ENCODE data around the gene EPHB1.

The EPHB1 gene

DNA sequence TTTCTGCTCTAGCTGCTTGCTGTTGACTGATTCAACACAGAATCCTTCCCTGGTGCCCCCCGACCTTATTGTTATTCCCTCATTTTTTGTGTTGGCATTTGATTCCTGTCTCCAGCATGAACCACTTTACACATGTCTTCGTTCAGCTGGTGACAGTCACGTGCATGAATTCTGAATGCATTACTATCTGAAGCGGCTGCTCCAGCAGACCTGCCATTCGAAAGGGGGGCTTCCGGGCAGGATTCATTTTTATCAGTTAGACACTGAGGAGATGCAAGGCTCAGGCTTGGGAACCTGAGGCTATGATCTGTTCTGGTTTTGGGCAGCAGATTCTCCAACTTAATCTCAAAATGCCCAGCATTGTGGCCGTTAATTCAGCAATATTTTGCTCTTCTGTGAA, 336.2 kb downstream of the EPHB1 start:
- no peak for ATAC-seq
- no peaks in the 10 kb centered on the region for H3K4me1 Mint-ChIP-seq

DNA sequence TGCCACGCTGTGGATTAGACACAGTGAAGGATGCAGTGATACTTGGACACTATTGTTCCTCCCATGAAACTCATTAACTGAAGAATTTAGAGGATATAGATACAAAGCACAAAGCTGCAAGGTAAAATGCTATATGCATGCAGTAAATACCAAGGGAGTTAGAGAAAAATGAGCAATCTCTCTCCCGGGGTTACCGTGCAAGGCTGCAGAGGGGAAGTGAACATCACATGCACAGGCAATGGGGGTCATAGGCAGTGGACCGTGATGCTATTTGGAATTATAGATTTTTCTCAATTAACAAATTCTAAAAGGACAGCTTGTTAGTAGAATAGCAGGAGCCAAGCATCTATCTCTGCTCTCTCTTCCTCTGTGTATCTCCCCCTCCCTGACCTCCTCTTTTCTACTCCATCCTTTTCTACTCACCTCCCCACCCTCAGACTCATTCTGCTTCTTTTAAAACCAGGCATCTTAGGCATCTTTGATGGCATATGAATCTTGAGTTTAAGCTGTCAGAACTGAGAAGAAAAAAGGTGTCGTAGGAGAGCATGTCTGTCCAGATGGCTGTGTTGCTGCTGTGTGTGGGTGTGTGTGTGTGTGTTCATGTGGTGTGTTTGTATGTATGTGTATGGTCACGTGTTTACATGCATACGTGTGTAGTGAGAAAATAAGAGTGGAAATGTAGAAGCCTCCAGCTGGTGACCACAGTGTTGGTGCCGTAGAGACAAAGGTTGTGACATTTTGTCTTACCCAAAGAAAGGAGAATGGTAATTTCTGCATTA, 339.0 kb downstream of the EPHB1 start:
- no peaks in the 10 kb centered on the region for H3K4me1 Mint-ChIP-seq
- no peak overlapping the region for H3K4me3 Mint-ChIP-seq
- no peaks in the 10 kb centered on the region for H3K27me3 Mint-ChIP-seq
- no peak overlapping the region for H3K27ac Mint-ChIP-seq
- no peak for DNase-seq
- no peak for ATAC-seq
- no peaks in the 10 kb centered on the region for H3K9me3 Mint-ChIP-seq

More for the DNA sequence above, 336.2 kb downstream of the EPHB1 start:
- no peaks in the 10 kb centered on the region for H3K27me3 Mint-ChIP-seq
- DNase-seq = no peak
- no peak overlapping the region for H3K4me3 Mint-ChIP-seq
- no peaks in the 10 kb centered on the region for H3K9me3 Mint-ChIP-seq
- H3K27ac Mint-ChIP-seq = no peak overlapping the region

DNA sequence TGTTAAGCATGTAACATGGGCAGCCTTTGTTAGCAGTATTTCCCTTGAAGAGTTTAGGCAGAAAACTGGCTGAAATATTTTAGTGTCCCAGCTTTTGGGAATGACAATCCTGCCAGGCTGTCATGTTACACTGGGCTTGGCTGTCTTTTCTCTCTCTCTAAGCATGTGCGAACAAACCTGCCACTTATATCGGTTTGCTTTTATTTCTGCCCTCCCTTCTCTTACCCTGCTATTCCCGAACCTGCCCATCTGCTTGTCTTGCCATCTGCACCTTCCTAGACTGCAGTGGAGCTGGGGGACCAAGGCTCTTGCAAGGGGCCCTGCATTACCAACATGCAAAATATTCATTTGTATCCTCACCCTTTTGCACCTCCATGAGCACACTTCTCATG, 339.6 kb downstream of the EPHB1 start:
- no peak for DNase-seq

DNA sequence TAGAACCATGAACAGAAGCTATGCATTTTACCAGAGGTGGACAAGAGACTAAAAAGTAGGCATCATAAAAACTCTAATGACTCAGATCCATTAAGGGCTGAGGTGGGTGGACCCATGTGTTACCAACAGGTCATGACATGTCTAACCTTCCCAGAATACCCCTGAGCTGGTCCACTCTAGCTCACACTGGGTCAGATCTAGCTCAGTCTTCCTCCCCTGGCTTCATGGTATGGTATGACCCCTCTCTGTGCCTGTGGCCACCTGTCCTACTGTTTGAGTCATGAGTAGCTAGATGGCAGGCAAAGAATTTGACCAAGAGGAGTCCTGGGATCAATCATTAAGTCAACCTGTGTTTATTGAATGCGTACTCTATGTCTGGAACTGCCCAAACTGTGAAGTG, 340.4 kb downstream of the EPHB1 start:
- Mint-ChIP-seq H3K27me3 (no peaks in the 10 kb centered on the region), H3K4me3 (no peak overlapping the region), H3K27ac (no peak overlapping the region), H3K9me3 (no peaks in the 10 kb centered on the region), H3K4me1 (no peaks in the 10 kb centered on the region)
- DNase-seq (no peak), ATAC-seq (no peak)

More for the DNA sequence above, 339.6 kb downstream of the EPHB1 start:
- H3K4me3 Mint-ChIP-seq = no peak overlapping the region
- no peaks in the 10 kb centered on the region for H3K4me1 Mint-ChIP-seq
- ATAC-seq = no peak
- no peaks in the 10 kb centered on the region for H3K27me3 Mint-ChIP-seq
- no peak overlapping the region for H3K27ac Mint-ChIP-seq
- no peaks in the 10 kb centered on the region for H3K9me3 Mint-ChIP-seq

DNA sequence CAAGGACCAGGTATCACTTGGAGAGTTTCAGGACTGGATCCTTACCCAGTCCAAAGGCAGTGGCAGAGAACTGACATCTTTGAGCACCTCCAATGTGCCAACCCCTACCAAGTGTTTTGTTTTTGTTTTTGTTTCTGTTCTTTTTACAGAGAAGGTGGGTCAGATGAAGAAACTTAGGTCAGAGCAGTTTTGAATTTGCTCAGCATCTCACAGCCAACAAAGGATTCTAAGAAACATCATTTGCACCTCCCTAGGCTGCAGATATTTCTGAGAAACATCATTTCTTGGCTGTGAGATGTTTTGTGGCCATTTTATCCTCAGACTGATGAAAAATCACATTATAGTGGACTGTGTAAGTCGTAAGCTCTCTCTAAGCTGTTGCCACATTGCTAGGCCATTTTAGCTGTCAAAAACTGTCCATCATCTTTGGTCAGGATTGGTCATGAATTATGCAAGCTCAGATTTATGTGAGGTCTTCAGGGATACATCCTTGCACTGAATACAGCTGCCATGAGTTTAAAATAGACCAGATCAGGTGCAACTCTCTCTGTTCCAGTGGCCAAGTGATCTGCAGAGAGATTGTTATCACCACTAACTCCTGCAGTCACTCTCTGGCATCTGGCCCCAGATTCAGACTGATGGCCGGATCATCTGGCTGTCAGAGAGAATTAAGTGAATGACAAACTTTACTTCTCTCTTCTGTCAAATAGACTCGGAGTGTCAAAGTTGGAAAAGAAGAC, 341.5 kb downstream of the EPHB1 start:
- no peak for DNase-seq
- Mint-ChIP-seq H3K27ac (no peak overlapping the region), H3K4me3 (no peak overlapping the region), H3K9me3 (no peaks in the 10 kb centered on the region), H3K27me3 (no peaks in the 10 kb centered on the region), H3K4me1 (no peaks in the 10 kb centered on the region)
- peak; percentile 36 for ATAC-seq

DNA sequence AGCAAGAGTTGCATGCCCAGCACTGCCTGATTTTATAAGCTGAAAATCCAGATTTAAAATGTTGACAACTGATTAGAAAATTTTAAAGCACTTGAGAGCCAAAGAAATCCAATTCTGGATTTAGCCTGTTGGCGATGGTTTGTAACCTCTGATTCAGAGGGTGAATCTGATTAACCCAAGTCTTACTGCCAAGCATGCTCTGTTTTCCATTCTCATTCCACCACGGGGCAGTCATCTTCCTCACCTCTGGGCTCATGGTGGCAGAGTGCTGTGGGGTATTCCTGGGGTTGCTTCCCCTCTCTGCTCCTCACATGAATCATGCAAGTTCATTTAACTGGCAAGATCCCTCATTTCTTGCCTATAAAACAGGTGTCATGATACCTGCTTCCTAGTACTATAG, 342.2 kb downstream of the EPHB1 start:
- DNase-seq = no peak
- no peak for ATAC-seq
- H3K27me3 Mint-ChIP-seq = no peaks in the 10 kb centered on the region
- H3K4me3 Mint-ChIP-seq = no peak overlapping the region
- no peaks in the 10 kb centered on the region for H3K4me1 Mint-ChIP-seq
- no peak overlapping the region for H3K27ac Mint-ChIP-seq
- H3K9me3 Mint-ChIP-seq = no peaks in the 10 kb centered on the region

DNA sequence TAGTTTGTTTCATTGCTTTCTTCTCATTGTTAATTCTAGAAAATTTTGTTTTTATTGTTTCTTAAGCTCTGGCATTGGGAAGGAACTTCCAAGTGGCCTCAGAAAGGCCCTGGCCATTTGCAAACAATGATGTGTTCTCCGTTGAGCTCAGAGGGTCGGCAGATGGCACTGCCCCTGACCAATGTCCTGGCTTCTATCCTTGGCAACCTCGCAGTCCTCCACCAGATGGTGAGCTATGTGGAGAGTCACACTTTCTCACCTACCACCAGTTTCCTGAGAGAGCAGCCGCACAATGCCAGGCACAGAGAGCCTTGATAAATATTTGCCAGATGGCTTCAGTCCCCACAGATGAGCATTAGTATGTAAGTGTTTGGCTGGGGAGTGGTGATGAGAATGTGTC, 343.7 kb downstream of the EPHB1 start:
- no peaks in the 10 kb centered on the region for H3K4me1 Mint-ChIP-seq
- no peak overlapping the region for H3K4me3 Mint-ChIP-seq
- no peak overlapping the region for H3K27ac Mint-ChIP-seq
- DNase-seq (no peak), ATAC-seq (no peak)
- H3K9me3 Mint-ChIP-seq = no peaks in the 10 kb centered on the region
- H3K27me3 Mint-ChIP-seq = no peaks in the 10 kb centered on the region

DNA sequence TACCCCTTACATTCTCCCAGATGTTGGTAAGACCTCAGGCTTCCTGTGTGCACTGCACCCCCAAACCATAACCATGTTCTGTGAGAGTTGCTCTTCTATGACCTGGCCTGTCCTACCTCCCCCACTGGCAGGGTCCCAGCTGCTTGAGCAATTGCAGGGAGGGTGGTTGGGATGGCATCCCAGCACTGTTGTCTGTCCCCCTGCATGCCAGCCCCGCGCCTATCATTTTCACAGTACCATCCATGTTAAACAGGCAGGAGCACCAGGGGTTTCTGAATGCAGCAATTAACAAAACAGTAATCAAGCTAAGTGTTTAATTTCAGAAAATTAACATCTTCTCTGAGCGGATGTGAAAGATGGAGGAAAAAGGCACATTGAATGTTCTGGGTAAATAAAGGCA, 345.5 kb downstream of the EPHB1 start:
- no peaks in the 10 kb centered on the region for H3K27me3 Mint-ChIP-seq
- H3K9me3 Mint-ChIP-seq = no peaks in the 10 kb centered on the region

DNA sequence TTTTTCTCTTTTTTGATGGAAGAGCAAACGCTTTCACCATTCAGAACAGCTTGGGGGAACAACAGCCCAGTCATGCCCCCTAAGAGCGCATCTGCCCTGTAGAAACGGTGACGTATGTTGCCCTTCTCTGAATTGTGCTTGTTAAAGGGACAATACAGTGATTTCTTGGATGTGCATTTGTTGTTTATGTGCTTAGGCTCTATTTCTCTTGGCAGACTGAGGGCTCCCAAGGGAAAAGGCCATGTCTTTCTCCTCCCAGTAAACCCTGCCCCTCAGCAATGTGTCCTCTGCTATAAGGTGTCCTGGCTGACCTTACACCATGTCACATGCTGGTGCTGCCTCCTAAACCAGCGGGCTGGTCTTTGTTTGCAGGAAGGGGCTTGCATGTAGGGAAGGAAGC, 346.1 kb downstream of the EPHB1 start:
- Mint-ChIP-seq H3K9me3 (no peaks in the 10 kb centered on the region), H3K4me3 (no peak overlapping the region), H3K27ac (no peak overlapping the region), H3K4me1 (no peaks in the 10 kb centered on the region), H3K27me3 (no peaks in the 10 kb centered on the region)
- ATAC-seq = no peak
- DNase-seq = no peak

More for the DNA sequence above, 345.5 kb downstream of the EPHB1 start:
- Mint-ChIP-seq H3K4me1 (no peaks in the 10 kb centered on the region), H3K27ac (no peak overlapping the region), H3K4me3 (no peak overlapping the region)
- DNase-seq (no peak), ATAC-seq (no peak)

DNA sequence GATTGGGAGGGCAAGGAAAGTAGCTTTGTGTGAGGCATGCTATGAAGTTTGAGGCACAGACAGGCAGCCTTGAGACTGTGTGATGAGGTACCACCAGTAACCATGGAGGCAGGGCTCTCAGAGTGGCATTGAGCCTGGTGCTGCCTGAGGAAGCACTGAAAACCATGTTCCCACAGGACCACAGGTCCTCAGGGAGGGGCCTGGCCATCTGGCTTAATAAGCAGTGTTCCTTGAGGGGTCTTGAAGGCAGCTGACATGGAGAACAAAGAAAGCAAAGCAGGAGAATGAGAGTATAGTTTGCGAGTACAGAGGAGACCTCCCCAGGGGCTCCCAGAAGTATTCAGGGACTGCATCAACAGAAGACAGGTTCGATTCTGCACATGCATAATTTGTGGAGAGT, 346.6 kb downstream of the EPHB1 start:
- Mint-ChIP-seq H3K9me3 (no peaks in the 10 kb centered on the region), H3K4me1 (no peaks in the 10 kb centered on the region), H3K4me3 (no peak overlapping the region), H3K27me3 (no peaks in the 10 kb centered on the region), H3K27ac (peak overlapping the region in 1 of 2 donors; percentile 65)
- no peak for DNase-seq
- ATAC-seq = no peak

DNA sequence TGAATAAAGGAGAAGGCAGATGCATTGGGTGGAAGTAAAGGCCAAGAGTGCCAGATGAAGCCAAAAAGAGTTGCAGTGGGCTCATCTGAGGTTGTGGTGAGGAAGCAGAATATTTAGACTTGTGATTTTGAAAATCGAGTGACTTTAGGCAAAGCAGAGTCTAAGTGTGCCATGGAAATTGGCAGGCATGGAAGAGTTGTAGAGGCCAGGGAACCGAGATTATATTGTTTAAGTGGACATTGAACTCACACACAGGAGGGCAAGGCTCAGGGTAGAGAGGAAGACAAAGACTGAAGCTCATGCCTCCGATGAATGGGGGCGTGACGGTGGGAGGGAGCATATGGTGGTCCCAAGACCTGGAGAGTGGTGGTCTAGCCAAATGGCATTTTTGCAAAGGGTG, 347.5 kb downstream of the EPHB1 start:
- Mint-ChIP-seq H3K9me3 (no peaks in the 10 kb centered on the region), H3K27ac (no peak overlapping the region), H3K27me3 (no peaks in the 10 kb centered on the region), H3K4me1 (no peaks in the 10 kb centered on the region), H3K4me3 (no peak overlapping the region)
- no peak for DNase-seq
- ATAC-seq = no peak

DNA sequence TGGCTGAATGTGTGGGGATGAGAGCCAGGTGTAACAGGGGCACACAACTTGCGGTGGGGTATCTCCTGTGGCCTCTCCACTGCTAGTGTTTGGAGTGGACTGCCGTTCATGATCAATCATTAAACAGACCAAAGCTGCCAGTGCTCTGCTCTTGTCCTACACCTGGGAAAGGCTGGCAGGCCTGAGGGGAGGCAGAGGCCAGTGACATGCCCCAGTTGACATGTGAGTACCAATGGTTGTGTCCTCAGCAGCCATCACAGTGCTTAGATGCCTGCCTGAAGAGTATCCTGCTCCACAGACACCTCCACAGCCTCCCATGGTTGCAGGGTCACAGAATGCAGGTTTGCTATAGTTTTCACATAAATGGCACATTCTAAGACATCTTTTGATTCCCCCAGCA, 348.4 kb downstream of the EPHB1 start:
- H3K4me3 Mint-ChIP-seq = no peak overlapping the region

DNA sequence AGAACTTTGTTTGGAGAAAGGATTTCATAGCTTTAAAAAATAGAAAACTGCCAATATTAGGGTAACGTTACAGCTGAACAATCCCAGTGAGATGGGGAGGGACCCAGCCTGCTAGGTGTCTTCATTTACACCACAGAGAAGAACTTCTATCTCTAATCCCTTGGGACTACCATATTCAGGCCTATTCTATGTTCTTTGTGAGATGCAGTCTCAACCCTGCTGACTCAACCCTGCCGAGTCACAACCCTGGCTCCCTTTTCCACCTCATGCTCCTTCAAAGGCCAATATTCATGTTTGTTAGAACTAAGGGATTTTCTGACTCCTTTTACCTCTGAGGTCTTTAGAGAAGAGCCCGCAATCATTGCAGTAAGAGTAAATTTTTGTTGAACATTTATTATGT, 350.5 kb downstream of the EPHB1 start:
- Mint-ChIP-seq H3K4me1 (no peaks in the 10 kb centered on the region), H3K27ac (no peak overlapping the region), H3K27me3 (no peaks in the 10 kb centered on the region), H3K9me3 (no peaks in the 10 kb centered on the region), H3K4me3 (no peak overlapping the region)
- DNase-seq = no peak
- ATAC-seq = no peak

More for the DNA sequence above, 348.4 kb downstream of the EPHB1 start:
- ATAC-seq (peak; percentile 18), DNase-seq (no peak)
- Mint-ChIP-seq H3K27me3 (no peaks in the 10 kb centered on the region), H3K4me1 (no peaks in the 10 kb centered on the region), H3K9me3 (no peaks in the 10 kb centered on the region), H3K27ac (no peak overlapping the region)

DNA sequence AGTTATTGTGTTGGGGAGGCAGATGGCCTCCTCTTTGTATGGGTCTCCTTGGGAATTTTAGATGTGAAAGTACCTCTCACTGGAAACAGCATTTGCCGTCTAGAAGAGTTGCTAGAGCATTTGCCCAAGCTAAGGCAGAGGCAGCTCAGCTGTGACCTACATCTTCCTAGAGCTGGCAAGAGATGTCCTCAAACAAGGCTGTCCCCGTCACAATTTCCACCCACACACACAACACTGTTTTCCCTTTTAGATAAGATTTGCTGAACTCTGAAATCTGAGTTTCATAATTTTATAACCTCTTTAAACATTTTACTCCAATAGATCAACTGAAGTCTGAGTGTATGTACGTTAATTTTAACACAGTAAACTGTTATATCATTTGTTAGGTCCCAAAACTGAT, 352.6 kb downstream of the EPHB1 start:
- peaks cover 0 to 7% of the 10 kb centered on the region in 2 donors for H3K9me3 Mint-ChIP-seq
- no peaks in the 10 kb centered on the region for H3K27me3 Mint-ChIP-seq
- ATAC-seq (no peak), DNase-seq (no peak)
- H3K27ac Mint-ChIP-seq = no peak overlapping the region
- H3K4me1 Mint-ChIP-seq = no peaks in the 10 kb centered on the region
- H3K4me3 Mint-ChIP-seq = no peak overlapping the region

DNA sequence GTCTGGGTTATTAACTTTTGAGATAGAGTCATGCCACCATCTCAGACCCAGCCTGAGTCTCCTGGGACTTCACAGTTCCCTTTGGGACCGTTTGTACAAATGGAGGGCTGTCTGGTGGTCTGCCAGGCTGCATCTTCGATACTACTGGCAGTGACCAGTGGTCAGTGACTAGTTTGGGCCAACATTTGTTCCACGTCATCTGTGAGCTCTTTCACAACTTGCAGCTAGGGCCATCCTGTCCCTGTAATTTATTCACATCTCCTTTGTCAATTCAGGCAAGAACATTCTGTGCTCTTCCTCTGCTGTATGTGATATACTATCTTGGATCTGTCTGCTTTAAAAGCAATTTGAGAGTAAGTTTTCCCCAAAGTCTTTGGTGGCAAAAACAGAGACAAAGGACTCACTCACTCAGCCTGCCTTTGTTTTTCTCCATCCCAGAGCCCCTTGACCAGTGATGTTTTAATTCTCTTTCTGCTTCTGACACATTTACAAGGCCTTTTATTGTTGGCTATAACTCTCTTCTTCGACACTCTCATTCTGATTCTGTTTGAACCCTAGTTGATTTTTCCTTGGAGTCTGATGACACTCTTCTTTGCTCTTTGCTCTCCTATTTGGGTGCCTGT, 353.4 kb downstream of the EPHB1 start:
- DNase-seq (no peak), ATAC-seq (no peak)
- no peaks in the 10 kb centered on the region for H3K27me3 Mint-ChIP-seq
- no peaks in the 10 kb centered on the region for H3K4me1 Mint-ChIP-seq
- H3K27ac Mint-ChIP-seq = no peak overlapping the region
- peaks cover 0 to 7% of the 10 kb centered on the region in 2 donors for H3K9me3 Mint-ChIP-seq
- H3K4me3 Mint-ChIP-seq = no peak overlapping the region

Data from stimulated activated naive CD8-positive, alpha-beta T cell treated with anti-CD3 and anti-CD28 coated beads, Interleukin-15, amount 100 ng/mL, for 72 hours (primary cell).